Erythroblast (primary cell): ENCODE results near the gene ZNF536.

Experiments used
- GATA1 ChIP-seq: IDR thresholded peaks from 2 replicates; pipeline ENCODE4 v1.6.1; 2011; ENCODE audit warnings: low read depth, mild to moderate bottlenecking, control low read depth, low read length, moderate library complexity
- POLR2A ChIP-seq: IDR thresholded peaks from 2 replicates; pipeline ENCODE4 v1.6.1; 2011; ENCODE audit warnings: mild to moderate bottlenecking, low read length

GRCh38 chr19:30488191-30488590 lies 116.0 kb downstream of the ZNF536 start:
- no peak for TF ChIP-seq POLR2A
- TF ChIP-seq GATA1 = no peak
